GM21825 (cell line): ENCODE results near the gene JADE1.

Experiments
- ATAC-seq: cut with Tn5 transposase; IDR thresholded peaks from one replicate; pipeline ENCODE4 v1.9.1; 2021; ENCODE audit warnings: mild to moderate bottlenecking, moderate library complexity; ENCODE audit not compliant: unreplicated experiment

JADE1 gene

GRCh38 chr4:128840711-128841318 lies 31.3 kb downstream of the JADE1 start:
- no peak for ATAC-seq

GRCh38 chr4:128841402-128841801 lies 31.9 kb downstream of the JADE1 start:
- no peak for ATAC-seq

- ATAC-seq, result no peak
Measured at GRCh38 chr4:128844931-128845330, 35.4 kb downstream of the JADE1 start.

GRCh38 chr4:128846063-128846462 lies 36.6 kb downstream of the JADE1 start:
- ATAC-seq, result no peak

GRCh38 chr4:128847082-128847724 lies 37.7 kb downstream of the JADE1 start:
- ATAC-seq, result no peak

- no peak for ATAC-seq
Measured at GRCh38 chr4:128848461-128848860, 39.0 kb downstream of the JADE1 start.

GRCh38 chr4:128850252-128850651 lies 40.8 kb downstream of the JADE1 start:
- ATAC-seq, result no peak

GRCh38 chr4:128853741-128854140 lies 44.2 kb downstream of the JADE1 start:
- ATAC-seq, result no peak

- peak; percentile 73 for ATAC-seq
Measured at GRCh38 chr4:128854433-128854832, 44.9 kb downstream of the JADE1 start.

GRCh38 chr4:128855621-128856020 lies 46.1 kb downstream of the JADE1 start:
- ATAC-seq, result no peak

- no peak for ATAC-seq
Measured at GRCh38 chr4:128856246-128856645, 46.7 kb downstream of the JADE1 start.

GRCh38 chr4:128858879-128859671 lies 49.6 kb downstream of the JADE1 start:
- ATAC-seq, result no peak

- ATAC-seq, result no peak
Measured at GRCh38 chr4:128859887-128860677, 50.6 kb downstream of the JADE1 start.

GRCh38 chr4:128861856-128862518 lies 52.5 kb downstream of the JADE1 start:
- peak; percentile 23 for ATAC-seq

GRCh38 chr4:128862608-128863311 lies 53.3 kb downstream of the JADE1 start:
- peak; percentile 69 for ATAC-seq

GRCh38 chr4:128863312-128864075 lies 54.0 kb downstream of the JADE1 start:
- ATAC-seq, result no peak

GRCh38 chr4:128865132-128865531 lies 55.6 kb downstream of the JADE1 start:
- ATAC-seq, result no peak

GRCh38 chr4:128866269-128866668 lies 56.8 kb downstream of the JADE1 start:
- no peak for ATAC-seq

GRCh38 chr4:128866691-128867090 lies 57.2 kb downstream of the JADE1 start:
- ATAC-seq, result no peak
